WI38 (cell line): ENCODE data around the gene RPS27L.

Experiments
- H3K4me3 ChIP-seq: 2 replicates; pipeline ENCODE4 v1.5.1; 2011; ENCODE audit warnings: low read depth, mild to moderate bottlenecking, control low read depth, low read length
- TF ChIP-seq, protein P1 (sequence below): IDR thresholded peaks from 2 replicates; pipeline ENCODE4 v1.5.1; 2012; ENCODE audit warnings: low read depth, mild to moderate bottlenecking, control low read depth, low read length

RPS27L gene

DNA sequence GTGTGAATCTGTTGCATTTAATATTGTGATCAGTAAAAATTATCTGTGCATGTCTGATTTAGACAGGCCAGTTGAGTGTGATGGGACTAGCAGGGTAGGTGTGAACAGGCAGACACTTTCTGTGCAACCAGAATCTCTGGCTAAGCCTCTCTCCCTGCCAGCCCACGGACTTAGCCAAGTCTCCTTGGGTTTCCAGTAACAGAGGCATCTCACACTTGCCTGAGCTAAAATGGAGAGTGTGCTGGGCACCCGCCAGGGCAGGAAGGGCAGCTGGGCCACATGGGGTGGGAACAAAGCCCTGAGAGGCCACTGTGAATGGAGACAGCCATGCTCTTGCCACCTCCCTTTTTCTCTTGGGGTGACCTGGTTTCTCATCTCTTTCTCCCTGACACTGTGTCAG lies 12.5 kb upstream of the RPS27L start:
- TF ChIP-seq, protein P1, sequence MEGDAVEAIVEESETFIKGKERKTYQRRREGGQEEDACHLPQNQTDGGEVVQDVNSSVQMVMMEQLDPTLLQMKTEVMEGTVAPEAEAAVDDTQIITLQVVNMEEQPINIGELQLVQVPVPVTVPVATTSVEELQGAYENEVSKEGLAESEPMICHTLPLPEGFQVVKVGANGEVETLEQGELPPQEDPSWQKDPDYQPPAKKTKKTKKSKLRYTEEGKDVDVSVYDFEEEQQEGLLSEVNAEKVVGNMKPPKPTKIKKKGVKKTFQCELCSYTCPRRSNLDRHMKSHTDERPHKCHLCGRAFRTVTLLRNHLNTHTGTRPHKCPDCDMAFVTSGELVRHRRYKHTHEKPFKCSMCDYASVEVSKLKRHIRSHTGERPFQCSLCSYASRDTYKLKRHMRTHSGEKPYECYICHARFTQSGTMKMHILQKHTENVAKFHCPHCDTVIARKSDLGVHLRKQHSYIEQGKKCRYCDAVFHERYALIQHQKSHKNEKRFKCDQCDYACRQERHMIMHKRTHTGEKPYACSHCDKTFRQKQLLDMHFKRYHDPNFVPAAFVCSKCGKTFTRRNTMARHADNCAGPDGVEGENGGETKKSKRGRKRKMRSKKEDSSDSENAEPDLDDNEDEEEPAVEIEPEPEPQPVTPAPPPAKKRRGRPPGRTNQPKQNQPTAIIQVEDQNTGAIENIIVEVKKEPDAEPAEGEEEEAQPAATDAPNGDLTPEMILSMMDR: no peak
- no peak overlapping the region for H3K4me3 ChIP-seq

DNA sequence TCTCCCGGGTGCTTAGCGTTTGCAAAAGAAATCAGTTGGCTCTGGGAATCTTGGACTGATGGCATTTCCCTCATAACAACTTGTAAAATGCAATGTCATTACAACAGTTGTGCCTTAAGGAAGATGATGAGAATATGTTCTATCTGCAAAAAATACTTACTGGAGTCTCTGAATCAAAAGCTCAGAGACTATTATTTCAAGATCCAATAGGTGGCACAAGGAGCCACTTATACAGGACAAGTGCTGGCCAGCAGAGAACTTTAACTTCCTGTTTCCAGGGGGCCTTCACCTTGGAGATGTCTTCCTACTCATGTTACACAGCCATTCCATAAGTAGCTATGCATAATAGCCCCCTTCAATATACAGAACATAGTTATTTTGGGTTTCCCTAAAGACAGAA lies 8.9 kb upstream of the RPS27L start:
- no peak overlapping the region for H3K4me3 ChIP-seq
- TF ChIP-seq, protein P1: no peak

GRCh38 chr15:63165166-63165859 lies 8.0 kb upstream of the RPS27L start:
- no peak overlapping the region for H3K4me3 ChIP-seq
- TF ChIP-seq, protein P1: no peak

DNA sequence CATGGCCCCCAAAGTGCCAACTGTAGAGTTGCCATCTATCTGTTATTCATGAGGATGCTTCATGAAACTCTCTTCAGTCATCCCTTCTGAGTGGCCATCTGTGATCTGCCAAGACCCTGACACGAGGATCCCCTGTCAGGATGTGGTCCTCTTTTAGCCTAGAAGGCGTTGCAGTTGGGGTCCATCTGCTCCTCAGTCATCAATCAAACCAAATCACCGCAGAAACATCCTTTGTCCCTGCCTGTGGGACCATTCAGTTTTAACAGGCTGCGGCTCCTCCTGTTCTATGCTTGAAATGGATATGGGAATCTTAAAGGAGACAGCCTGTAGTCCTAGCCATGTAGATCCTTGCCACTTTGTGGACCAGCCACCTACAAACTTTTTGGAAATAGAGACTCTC lies 5.9 kb upstream of the RPS27L start:
- no peak overlapping the region for H3K4me3 ChIP-seq

GRCh38 chr15:63160638-63161037 lies 3.4 kb upstream of the RPS27L start:
- H3K4me3 ChIP-seq: no peak overlapping the region
- TF ChIP-seq, protein P1: no peak

More for the DNA sequence above, 5.9 kb upstream of the RPS27L start:
- TF ChIP-seq, protein P1: no peak

- TF ChIP-seq, protein P1: 0 out of 2 replicates have a peak, but pooled peaks have one; percentile 3
- peak overlapping the region; percentile 89 for H3K4me3 ChIP-seq
Observed at GRCh38 chr15:63157891-63158431, 684 bp upstream of the RPS27L start.

- TF ChIP-seq, protein P1: no peak
- peak overlapping the region; percentile 89 for H3K4me3 ChIP-seq
Observed at GRCh38 chr15:63156755-63157117, 541 bp downstream of the RPS27L start.
